Bronchial epithelial cell (primary cell): ENCODE results near the gene ZNF160. TPM values are rescaled to one million over a fixed set of nuclear protein-coding genes. Genes with fewer than 3 reads are reported as not detected.
"Not testable (repeated sequence)": the region's sequence is repeated elsewhere in the genome, so short reads cannot be mapped to it uniquely, and the experiment has no call there.

Experiments
- DNase-seq: peaks from one replicate; pipeline ENCODE4 v3.0.0-alpha.2; 2010; ENCODE audit warnings: low read depth
- FAIRE-seq: peaks from 2 replicates; lab custom pipeline; 2011; peaks lifted over from hg19 to GRCh38; lab: Jason Lieb, UNC
- H3K27me3 ChIP-seq: 2 replicates; pipeline ENCODE4 v1.5.1; 2011; ENCODE audit warnings: low read length; ENCODE audit not compliant: control insufficient read depth, insufficient read depth
- H3K36me3 ChIP-seq: 2 replicates; pipeline ENCODE4 v1.5.1; 2011; ENCODE audit warnings: low read length; ENCODE audit not compliant: control insufficient read depth, insufficient read depth
- H3K4me3 ChIP-seq: 2 replicates; pipeline ENCODE4 v1.5.1; 2011; ENCODE audit warnings: mild to moderate bottlenecking, low read depth, low read length, control low read depth
- total RNA-seq: library from RNA; depleted of rRNA; stranded (reverse); fragments of >200 nt; gene quantifications from 2 replicates; pipeline ENCODE4 v1.2.1, GENCODE V29; 2014
- TF ChIP-seq, protein P1 (sequence below): IDR thresholded peaks from 2 replicates; pipeline ENCODE4 v1.5.1; 2011; ENCODE audit warnings: mild to moderate bottlenecking, moderate library complexity, low read length, control low read depth, inconsistent platforms; ENCODE audit not compliant: insufficient read depth, severe bottlenecking

Gene ZNF160
- total RNA-seq, 1 donor from 2014 or later: 17.1 TPM

DNA sequence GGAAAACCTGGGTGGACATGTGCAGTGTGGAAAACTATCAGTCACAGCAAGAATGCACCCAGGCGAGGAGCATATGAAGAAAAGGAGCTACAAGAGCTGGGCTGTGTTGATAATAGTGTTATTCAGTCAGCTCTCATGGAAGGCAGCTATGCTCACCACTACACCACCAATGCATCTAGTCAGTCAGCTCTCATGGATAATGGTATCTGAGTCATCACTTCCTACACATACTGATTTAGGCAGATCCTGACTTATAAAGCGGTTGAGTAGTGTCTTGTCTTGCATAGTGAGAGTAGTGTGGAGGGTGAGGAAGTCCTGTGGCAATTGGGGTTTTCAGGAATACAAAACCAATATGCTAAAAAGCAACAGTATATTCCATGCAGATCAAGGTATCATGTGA is 9.1 kb upstream of the ZNF160 start:
- DNase-seq (no peak), FAIRE-seq (no peak)
- H3K36me3 ChIP-seq: no peaks in the 10 kb centered on the region
- no peaks in the 10 kb centered on the region for H3K27me3 ChIP-seq
- TF ChIP-seq, protein P1, sequence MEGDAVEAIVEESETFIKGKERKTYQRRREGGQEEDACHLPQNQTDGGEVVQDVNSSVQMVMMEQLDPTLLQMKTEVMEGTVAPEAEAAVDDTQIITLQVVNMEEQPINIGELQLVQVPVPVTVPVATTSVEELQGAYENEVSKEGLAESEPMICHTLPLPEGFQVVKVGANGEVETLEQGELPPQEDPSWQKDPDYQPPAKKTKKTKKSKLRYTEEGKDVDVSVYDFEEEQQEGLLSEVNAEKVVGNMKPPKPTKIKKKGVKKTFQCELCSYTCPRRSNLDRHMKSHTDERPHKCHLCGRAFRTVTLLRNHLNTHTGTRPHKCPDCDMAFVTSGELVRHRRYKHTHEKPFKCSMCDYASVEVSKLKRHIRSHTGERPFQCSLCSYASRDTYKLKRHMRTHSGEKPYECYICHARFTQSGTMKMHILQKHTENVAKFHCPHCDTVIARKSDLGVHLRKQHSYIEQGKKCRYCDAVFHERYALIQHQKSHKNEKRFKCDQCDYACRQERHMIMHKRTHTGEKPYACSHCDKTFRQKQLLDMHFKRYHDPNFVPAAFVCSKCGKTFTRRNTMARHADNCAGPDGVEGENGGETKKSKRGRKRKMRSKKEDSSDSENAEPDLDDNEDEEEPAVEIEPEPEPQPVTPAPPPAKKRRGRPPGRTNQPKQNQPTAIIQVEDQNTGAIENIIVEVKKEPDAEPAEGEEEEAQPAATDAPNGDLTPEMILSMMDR: no peak
- no peak overlapping the region for H3K4me3 ChIP-seq

DNA sequence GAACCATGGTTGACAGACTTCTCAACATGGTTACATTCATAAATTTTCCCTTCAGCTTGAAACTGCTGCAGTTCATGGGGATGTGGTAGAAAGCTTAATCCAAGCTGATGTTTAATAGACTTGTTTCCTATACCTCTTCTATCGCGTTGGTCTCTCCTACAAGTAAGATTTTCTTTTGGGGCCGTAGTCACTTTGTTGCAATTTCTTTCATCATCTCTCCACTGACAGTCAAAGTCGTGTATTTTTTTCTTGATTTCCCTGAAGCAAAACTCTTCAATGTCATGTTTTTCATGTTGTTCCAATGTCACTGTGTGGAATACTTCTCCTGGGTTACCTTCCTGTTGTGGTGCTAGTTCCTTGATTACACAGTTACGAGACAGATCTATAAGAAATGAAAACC is 6.3 kb upstream of the ZNF160 start:
- TF ChIP-seq, protein P1: no peak
- FAIRE-seq (no peak), DNase-seq (no peak)
- Histone ChIP-seq H3K27me3 (no peaks in the 10 kb centered on the region), H3K36me3 (no peaks in the 10 kb centered on the region), H3K4me3 (no peak overlapping the region)

DNA sequence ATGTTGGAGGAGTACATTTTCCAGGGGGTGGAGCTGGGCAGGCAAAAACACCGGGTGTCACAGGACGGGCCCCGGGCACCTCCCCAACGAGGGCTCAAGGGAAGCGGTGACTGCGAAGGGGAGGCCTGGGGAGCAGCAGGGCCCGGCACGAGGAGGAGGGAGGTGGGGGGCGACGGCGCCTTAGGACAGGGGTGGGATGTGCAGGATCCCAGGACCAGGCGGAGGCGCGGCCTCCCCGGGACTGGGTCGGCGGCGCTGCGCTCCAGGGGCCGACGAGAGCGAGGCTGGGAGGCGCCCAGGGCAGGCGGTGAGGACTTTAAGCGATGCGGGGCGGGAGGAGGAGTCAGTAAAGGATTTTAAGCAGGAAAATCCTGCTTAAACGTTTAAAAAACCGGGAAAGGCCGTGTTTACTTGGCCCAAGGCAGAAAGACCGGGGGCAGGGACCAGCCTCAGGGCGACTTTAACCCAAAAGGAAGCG is 427 bp downstream of the ZNF160 start:
- no peak for DNase-seq
- TF ChIP-seq, protein P1: no peak
- Histone ChIP-seq H3K4me3 (peak overlapping the region; percentile 64), H3K36me3 (peaks cover 1% of the 10 kb centered on the region), H3K27me3 (no peaks in the 10 kb centered on the region)
- FAIRE-seq: no peak

DNA sequence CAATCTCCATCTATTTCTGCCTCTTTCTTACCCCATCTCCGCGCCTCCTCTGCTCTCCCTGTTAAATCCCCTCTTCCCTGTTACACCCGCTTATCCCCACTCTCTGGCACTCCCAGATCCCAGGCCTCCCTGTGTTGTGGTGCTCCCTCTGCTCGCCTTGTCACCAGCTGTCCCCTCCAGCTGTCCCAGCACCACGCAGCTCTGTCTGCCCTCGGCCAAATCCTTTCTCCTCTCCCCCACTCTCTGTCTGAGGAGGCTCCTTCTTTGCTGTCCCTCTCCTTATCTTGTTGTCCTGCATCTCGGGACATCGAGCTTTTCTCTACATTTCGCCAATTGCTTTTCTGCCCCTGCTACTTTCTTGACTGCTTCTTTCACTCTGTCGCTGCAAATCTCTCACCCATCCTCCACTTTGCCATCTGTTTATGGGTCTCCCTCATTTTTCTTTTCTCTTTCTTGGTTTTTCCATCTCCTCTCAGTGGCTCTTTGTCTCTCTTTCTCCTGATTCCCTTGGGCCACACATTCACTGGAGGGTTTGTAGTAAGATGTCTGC is 941 bp downstream of the ZNF160 start:
- peak overlapping the region; percentile 64 for H3K4me3 ChIP-seq
- H3K36me3 ChIP-seq: peaks cover 1% of the 10 kb centered on the region
- no peak for DNase-seq
- H3K27me3 ChIP-seq: no peaks in the 10 kb centered on the region
- FAIRE-seq: no peak
- TF ChIP-seq, protein P1: no peak

DNA sequence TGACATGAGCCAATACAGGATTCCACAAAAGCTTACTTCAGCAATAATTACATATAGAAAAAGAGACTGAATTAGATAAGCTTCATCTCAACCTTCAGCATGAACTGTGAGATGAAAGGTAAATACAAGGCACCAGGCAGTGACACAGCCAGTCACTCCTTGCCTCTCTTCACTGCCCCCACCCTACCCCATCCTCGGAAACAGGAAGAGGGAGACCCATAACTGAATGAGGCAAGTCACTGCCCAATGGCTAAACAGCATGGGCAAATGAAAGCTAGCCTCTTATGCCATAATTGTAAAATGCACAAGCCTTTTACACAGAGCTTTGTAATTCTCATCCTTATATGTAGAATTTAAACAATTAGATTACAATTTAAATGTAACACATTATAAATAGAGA is 1.7 kb downstream of the ZNF160 start:
- TF ChIP-seq, protein P1: no peak
- FAIRE-seq: no peak
- Histone ChIP-seq H3K36me3 (peaks cover 1% of the 10 kb centered on the region), H3K4me3 (no peak overlapping the region), H3K27me3 (no peaks in the 10 kb centered on the region)
- no peak for DNase-seq

DNA sequence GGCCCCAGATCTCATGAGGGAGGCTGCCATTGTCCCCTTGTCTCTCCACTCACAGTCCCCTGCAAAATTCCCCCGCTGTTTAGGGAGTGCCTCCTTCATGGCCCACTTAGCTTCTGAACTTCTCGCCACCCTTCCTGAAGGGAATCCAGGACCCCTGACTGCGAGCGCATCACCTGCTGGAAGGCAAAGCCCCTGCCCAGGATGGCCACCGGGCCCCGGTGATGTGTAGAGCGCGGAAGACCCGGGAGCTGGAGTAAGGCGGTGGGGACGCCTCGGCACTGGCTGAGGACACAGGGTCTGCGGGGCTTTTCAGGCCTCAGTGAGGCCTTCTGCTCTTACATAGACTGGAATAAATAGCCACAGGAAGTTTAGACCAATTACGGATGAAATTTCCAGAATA is 4.7 kb downstream of the ZNF160 start:
- not testable (repeated sequence) for H3K36me3 ChIP-seq, FAIRE-seq

DNA sequence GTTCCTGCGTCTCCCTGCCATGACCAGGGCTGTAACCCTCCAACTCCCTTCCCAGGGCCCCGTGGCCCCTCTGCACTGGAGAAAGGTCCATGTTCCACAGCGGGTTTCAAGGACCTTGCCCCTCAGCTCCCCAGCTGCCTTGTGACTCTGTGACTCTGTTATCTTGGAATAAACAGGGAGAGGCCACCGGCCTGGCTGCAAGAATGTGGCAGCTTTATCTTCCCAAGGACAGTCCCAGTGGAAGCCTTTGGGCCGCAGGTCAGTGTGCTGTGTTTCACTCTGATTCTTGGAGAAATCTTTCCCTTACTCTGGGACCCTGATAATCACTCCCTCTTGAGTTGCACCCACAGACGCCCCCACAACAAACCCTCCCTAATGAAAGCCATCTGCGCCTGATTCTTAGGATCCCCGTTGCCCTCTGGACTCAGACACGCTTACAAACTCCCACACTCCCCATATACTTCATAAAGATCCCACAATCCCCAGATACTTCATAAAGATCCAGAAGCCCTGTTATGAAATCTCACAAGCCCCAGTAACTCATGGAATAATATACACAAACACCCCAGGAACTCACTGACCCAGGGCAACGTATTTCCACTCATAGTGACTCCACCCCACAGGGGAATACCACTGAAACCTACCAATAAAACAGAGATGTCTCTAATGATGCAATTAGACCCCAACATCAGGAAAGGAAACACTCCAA is 6.1 kb downstream of the ZNF160 start:
- H3K36me3 ChIP-seq, H3K4me3 ChIP-seq, DNase-seq, H3K27me3 ChIP-seq: not testable (repeated sequence)
- FAIRE-seq: peak; percentile 96

More for the DNA sequence above, 4.7 kb downstream of the ZNF160 start:
- H3K4me3 ChIP-seq, H3K27me3 ChIP-seq, DNase-seq: not testable (repeated sequence)

DNA sequence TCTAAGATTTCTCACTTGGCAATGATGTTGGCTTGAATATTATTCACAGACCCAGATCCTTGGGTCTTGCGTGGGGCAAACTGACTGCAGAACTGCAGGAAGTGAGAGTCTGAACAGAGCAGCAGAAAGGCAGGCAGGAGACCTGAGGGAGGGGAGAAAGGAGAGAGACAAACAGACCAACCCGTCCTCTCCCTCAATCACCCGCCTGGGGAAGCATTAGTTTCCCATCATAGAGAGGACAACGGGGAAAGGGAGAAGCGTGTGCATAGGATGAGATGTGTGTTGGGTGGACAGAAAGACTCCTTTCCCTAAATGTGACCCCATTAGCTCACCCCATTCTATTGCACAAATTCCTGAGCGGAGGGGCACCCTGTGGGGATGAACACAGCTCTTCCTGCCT is 6.6 kb downstream of the ZNF160 start:
- H3K27me3 ChIP-seq, H3K4me3 ChIP-seq, H3K36me3 ChIP-seq, FAIRE-seq, DNase-seq: not testable (repeated sequence)
